Naive B cell (primary cell): ENCODE data around the gene CETN2. TPM values are rescaled to one million over a fixed set of nuclear protein-coding genes. Genes with fewer than 3 reads are reported as not detected.

ENCODE experiments used
- ATAC-seq, 2 donors: fragments of 150-1000 bp; cut with Tn5 transposase; 2 replicates each; pipeline ENCODE4 v1.10.0; 2021; ENCODE audit warnings: low read depth in 2 of 2, mild to moderate bottlenecking in 2 of 2, moderate library complexity in 2 of 2
- DNase-seq: peaks from one replicate; pipeline ENCODE4 v3.0.0; 2022
- H3K27ac Mint-ChIP-seq, 6 donors: one replicate each; pipeline ENCODE4 v1.8.0; 2020 to 2022; ENCODE audit warnings: mild to moderate bottlenecking in 6 of 6, mixed read lengths in 6 of 6, moderate library complexity in 5 of 6, inconsistent platforms in 2 of 6
- H3K27me3 Mint-ChIP-seq, 3 donors: one replicate each; pipeline ENCODE4 v1.8.0; 2021 to 2022; ENCODE audit warnings: mixed read lengths in 3 of 3, mild to moderate bottlenecking in 1 of 3
- H3K36me3 Mint-ChIP-seq, 2 donors: one replicate each; pipeline ENCODE4 v1.8.0; 2020 to 2022; ENCODE audit warnings: mixed read lengths in 2 of 2, inconsistent platforms in 1 of 2, mild to moderate bottlenecking in 1 of 2
- H3K4me1 Mint-ChIP-seq, 3 donors: one replicate each; pipeline ENCODE4 v1.8.0; 2020 to 2022; ENCODE audit warnings: mixed read lengths in 3 of 3, inconsistent platforms in 1 of 3, mild to moderate bottlenecking in 1 of 3, moderate library complexity in 1 of 3
- H3K4me3 Mint-ChIP-seq, 8 donors: one replicate each; pipeline ENCODE4 v1.8.0; 2020 to 2022; ENCODE audit warnings: mild to moderate bottlenecking in 8 of 8, mixed read lengths in 8 of 8, moderate library complexity in 8 of 8, inconsistent platforms in 2 of 8
- H3K9me3 Mint-ChIP-seq, 7 donors: one replicate each; pipeline ENCODE4 v1.8.0; 2020 to 2022; ENCODE audit warnings: mixed read lengths in 7 of 7, mild to moderate bottlenecking in 5 of 7, inconsistent platforms in 2 of 7, moderate library complexity in 1 of 7
- polyA plus RNA-seq, 6 donors: library from polyadenylated mRNA; unstranded; fragments of 300-500 nt; fragmentation: Illumina TruSeq; gene quantifications; one replicate each; pipeline ENCODE4 v1.2.3, GENCODE V29; 2021; ENCODE audit warnings: low read depth in 6 of 6

The CETN2 gene
- polyA plus RNA-seq = 10 to 100 TPM; 21.4 to 34.3 (median 26.9) TPM

GRCh38 chrX:152830312-152831305 lies at the start of gene CETN2, which contains the start of gene NSDHL:
Gene CETN2 (minus strand): TSS chrX:152830757. CDS start chrX:152830710, 47 bp downstream.
Gene NSDHL (plus strand): TSS chrX:152831063. CDS start chrX:152846325, 15,262 bp downstream.
- Mint-ChIP-seq H3K27ac (peak within 1 kb of the TSS; percentile 92 to 100 (median 98)), H3K36me3 (no peaks in the 10 kb centered on the region), H3K27me3 (no peaks in the 10 kb centered on the region), H3K4me3 (peak within 1 kb of the TSS; percentile 87 to 98 (median 96)), H3K4me1 (peaks cover 22 to 28% (median 24%) of the 10 kb centered on the region in 3 donors), H3K9me3 (peaks cover 0 to 6% (median 0%) of the 10 kb centered on the region in 7 donors)
- peak; percentile 93 to 94 for ATAC-seq
- DNase-seq = peak; percentile 94

- ATAC-seq (no peak), DNase-seq (no peak)
- Mint-ChIP-seq H3K27me3 (peaks cover 0 to 4% (median under 1%) of the 10 kb centered on the region in 3 donors), H3K36me3 (no peaks in the 10 kb centered on the region), H3K27ac (peak overlapping the region in 1 of 6 donors; percentile 56), H3K4me3 (no peak overlapping the region), H3K9me3 (peaks cover 0 to 4% (median 0%) of the 10 kb centered on the region in 7 donors), H3K4me1 (no peaks in the 10 kb centered on the region)
Observed at GRCh38 chrX:152878976-152879755, 48.6 kb upstream of the CETN2 start.

DNA sequence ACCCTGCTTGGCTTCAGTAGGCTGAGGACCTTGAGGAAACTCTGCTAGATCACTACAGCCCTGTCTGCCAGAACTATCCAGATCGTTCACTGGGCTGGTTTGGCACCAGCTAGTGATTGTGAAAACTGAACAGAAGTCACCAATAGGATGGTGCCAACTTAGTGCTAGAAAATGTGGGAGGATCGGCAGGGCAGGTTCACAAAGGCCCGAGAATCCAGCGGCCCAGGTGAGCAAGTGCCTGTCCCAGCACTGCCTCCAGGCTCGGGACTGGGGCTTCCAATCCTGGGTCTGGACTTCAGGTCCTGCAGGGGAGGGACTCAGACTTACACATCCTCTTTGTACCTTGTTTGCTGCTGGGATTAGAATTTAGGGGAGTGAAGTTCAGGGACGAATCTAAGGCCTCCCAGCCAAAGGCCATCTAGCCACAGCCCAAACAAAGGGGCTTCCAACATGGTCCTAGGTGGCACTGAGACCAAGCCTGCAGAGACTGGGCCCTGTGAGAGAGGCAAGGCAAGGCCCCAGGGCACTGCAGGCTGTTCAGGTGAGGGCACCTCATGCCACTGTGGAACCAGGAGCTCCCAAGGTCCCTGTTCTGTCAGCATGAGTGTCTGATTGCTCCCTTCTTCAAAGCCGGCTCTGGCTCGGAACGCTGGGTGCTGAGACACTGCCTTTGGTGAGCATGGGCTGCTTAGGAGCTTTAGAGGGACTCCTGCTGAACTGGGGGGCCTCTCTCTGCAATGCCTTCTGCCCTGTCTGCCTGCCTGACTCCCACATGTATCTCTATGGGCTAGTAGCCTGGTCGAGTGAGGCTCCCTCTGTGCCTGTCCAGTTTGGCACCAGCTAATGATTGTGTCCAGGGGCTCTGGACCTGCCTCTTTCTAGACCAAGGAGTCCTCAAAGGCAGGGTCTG lies 46.6 kb upstream of the CETN2 start:
- H3K27ac Mint-ChIP-seq = peak overlapping the region in 1 of 6 donors; percentile 47
- ATAC-seq (no peak), DNase-seq (no peak)
- H3K36me3 Mint-ChIP-seq = no peaks in the 10 kb centered on the region
- peaks cover 6 to 9% (median 8%) of the 10 kb centered on the region in 3 donors for H3K4me1 Mint-ChIP-seq
- peaks cover 0 to 6% (median 0%) of the 10 kb centered on the region in 7 donors for H3K9me3 Mint-ChIP-seq
- H3K4me3 Mint-ChIP-seq = no peak overlapping the region
- no peaks in the 10 kb centered on the region for H3K27me3 Mint-ChIP-seq

DNA sequence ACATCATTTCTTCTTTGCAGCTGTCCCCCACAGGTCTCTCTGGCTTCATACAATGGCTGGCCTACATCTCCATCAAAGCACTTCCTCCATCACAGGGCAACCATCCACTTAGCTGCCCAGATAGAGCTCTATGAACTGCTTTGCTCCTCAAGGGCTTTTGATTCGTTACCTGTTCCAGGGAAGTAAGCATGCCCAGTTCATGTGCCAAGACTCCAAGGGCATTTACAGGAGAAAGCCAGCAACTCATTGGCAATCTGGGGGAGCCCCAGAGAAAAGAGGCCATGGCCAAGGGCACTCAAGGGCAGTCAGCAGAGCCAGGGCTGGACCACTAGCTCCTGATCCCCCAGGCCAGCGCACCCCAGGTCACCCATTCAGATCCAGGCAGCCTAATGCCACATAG lies 42.8 kb upstream of the CETN2 start:
- H3K27me3 Mint-ChIP-seq = no peaks in the 10 kb centered on the region
- peaks cover 13 to 20% (median 17%) of the 10 kb centered on the region in 3 donors for H3K4me1 Mint-ChIP-seq
- peak overlapping the region in 2 of 8 donors; percentile 1 to 49 for H3K4me3 Mint-ChIP-seq
- peaks cover 0 to 10% of the 10 kb centered on the region in 2 donors for H3K36me3 Mint-ChIP-seq
- no peak for ATAC-seq
- H3K9me3 Mint-ChIP-seq = peaks cover 0 to 13% (median 0%) of the 10 kb centered on the region in 7 donors
- DNase-seq = no peak
- H3K27ac Mint-ChIP-seq = peak overlapping the region in 2 of 6 donors; percentile 56 to 77

GRCh38 chrX:152872522-152872921 lies 42.0 kb upstream of the CETN2 start:
- H3K4me1 Mint-ChIP-seq = peaks cover 13 to 20% (median 17%) of the 10 kb centered on the region in 3 donors
- peaks cover 0 to 13% (median 0%) of the 10 kb centered on the region in 7 donors for H3K9me3 Mint-ChIP-seq
- no peak overlapping the region for H3K27ac Mint-ChIP-seq
- H3K27me3 Mint-ChIP-seq = no peaks in the 10 kb centered on the region
- H3K36me3 Mint-ChIP-seq = peaks cover 0 to 10% of the 10 kb centered on the region in 2 donors
- no peak for DNase-seq
- H3K4me3 Mint-ChIP-seq = no peak overlapping the region
- ATAC-seq = no peak

DNA sequence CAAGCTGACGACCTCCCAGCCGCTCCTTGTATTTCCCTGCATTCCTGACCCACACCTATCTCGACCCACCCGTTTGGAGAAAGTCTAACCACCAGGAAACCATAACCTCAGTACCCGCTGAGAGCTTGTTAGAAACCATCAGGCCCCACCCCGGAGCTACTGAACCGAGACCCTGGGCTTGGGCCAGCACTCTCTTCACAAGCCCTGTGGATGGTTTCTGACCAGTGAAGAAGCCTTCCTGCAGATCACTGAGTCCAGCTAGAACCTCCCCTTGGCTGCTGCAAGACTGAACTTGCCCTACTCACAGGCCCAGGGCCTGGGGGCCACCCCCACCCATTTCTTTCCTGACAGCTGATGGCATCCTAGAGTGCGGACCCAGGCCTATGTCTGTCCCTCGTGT lies 40.7 kb upstream of the CETN2 start:
- Mint-ChIP-seq H3K27me3 (no peaks in the 10 kb centered on the region), H3K4me1 (peaks cover 13 to 20% (median 17%) of the 10 kb centered on the region in 3 donors), H3K27ac (peak overlapping the region in 2 of 6 donors; percentile 62 to 72)

DNA sequence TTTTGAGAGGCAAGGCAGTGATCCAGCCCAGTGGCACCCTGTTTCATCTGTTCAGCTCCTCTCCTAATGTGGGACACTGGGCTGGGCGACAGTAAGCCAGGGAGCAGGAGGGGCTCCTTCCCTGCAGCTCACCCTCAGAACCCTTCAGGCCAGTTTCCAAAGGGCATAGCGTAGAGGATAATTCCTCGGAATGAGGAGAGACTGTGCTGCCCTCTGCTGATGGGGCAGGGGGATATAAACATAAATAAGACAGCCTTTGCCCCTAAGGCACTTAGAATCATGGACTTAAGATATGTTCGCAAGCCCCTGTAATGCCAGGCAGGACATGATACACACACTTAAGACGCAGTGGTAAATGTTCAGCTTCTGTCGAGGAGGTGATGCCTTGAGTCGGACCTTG lies 39.4 kb upstream of the CETN2 start:
- ATAC-seq (no peak), DNase-seq (no peak)
- H3K27ac Mint-ChIP-seq = peak overlapping the region in 1 of 6 donors; percentile 95
- H3K36me3 Mint-ChIP-seq = peaks cover 0 to 18% of the 10 kb centered on the region in 2 donors
- H3K4me3 Mint-ChIP-seq = no peak overlapping the region
- H3K27me3 Mint-ChIP-seq = no peaks in the 10 kb centered on the region
- peaks cover 0 to 13% (median 0%) of the 10 kb centered on the region in 7 donors for H3K9me3 Mint-ChIP-seq
- peaks cover 13 to 20% (median 17%) of the 10 kb centered on the region in 3 donors for H3K4me1 Mint-ChIP-seq

More for the DNA sequence above, 40.7 kb upstream of the CETN2 start:
- Mint-ChIP-seq H3K36me3 (peaks cover 0 to 18% of the 10 kb centered on the region in 2 donors), H3K9me3 (peaks cover 0 to 13% (median 0%) of the 10 kb centered on the region in 7 donors), H3K4me3 (no peak overlapping the region)
- ATAC-seq (no peak), DNase-seq (no peak)

DNA sequence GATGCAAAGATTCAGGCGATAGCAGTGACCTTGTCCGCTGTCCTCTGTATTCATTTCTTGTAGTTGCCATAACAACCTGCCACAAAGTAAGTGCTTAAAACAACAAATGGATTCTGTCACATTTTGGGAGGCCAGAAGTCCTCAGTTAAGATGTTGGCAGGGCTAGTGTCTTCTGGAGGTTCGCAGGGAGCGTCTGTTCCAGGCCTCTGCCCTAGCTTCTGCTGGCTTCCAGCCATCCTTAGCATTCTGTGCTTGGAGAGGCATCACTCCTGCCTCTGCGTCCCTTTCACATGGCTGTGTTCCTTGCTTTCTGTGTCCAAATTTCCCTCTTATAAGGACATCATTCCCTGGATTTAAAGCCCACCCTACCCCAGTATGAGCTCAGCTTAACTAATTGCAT lies 35.8 kb upstream of the CETN2 start:
- ATAC-seq (no peak), DNase-seq (no peak)
- Mint-ChIP-seq H3K27ac (peak overlapping the region in 1 of 6 donors; percentile 54), H3K9me3 (peaks cover 0 to 2% (median 0%) of the 10 kb centered on the region in 7 donors), H3K4me1 (peaks cover 0 to 3% (median under 1%) of the 10 kb centered on the region in 3 donors), H3K36me3 (peaks cover 0 to 11% of the 10 kb centered on the region in 2 donors), H3K27me3 (no peaks in the 10 kb centered on the region), H3K4me3 (no peak overlapping the region)

- Mint-ChIP-seq H3K4me3 (no peak overlapping the region), H3K9me3 (peaks cover 0 to 2% (median 0%) of the 10 kb centered on the region in 7 donors), H3K27ac (no peak overlapping the region), H3K36me3 (peaks cover 0 to 8% of the 10 kb centered on the region in 2 donors), H3K27me3 (no peaks in the 10 kb centered on the region), H3K4me1 (no peaks in the 10 kb centered on the region)
- DNase-seq (no peak), ATAC-seq (no peak)
Observed at GRCh38 chrX:152865232-152865920, 34.8 kb upstream of the CETN2 start.

GRCh38 chrX:152861826-152862225 lies 31.3 kb upstream of the CETN2 start:
- ATAC-seq = no peak
- no peaks in the 10 kb centered on the region for H3K9me3 Mint-ChIP-seq
- H3K27me3 Mint-ChIP-seq = no peaks in the 10 kb centered on the region
- peaks cover 0 to 3% of the 10 kb centered on the region in 2 donors for H3K36me3 Mint-ChIP-seq
- no peak overlapping the region for H3K4me3 Mint-ChIP-seq
- H3K4me1 Mint-ChIP-seq = no peaks in the 10 kb centered on the region
- no peak for DNase-seq
- no peak overlapping the region for H3K27ac Mint-ChIP-seq

DNA sequence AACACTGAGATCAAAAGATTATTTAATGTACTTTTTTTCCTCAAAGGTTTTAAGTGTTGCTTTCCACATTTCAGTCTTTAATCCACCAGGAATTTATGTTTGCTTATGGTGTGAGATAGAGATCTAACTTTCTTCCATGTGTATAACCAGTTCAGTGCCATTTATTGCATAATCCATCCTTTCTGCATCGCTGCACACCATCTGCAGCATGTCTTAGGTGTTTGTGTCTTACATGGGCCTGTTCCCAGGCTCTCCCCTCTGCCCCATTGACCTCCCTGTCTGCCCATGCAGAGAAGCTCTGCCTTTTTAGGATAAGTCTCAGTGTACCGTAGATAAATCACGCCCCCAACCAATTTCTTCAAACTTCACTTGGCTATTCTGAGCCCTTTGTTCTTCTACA lies 30.6 kb upstream of the CETN2 start:
- ATAC-seq = no peak
- H3K27me3 Mint-ChIP-seq = no peaks in the 10 kb centered on the region
- no peaks in the 10 kb centered on the region for H3K4me1 Mint-ChIP-seq
- no peak for DNase-seq
- H3K9me3 Mint-ChIP-seq = no peaks in the 10 kb centered on the region
- H3K36me3 Mint-ChIP-seq = no peaks in the 10 kb centered on the region
- H3K4me3 Mint-ChIP-seq = no peak overlapping the region
- H3K27ac Mint-ChIP-seq = no peak overlapping the region

- no peaks in the 10 kb centered on the region for H3K27me3 Mint-ChIP-seq
- H3K27ac Mint-ChIP-seq = peak overlapping the region in 1 of 6 donors; percentile 14
- no peak for ATAC-seq
- no peaks in the 10 kb centered on the region for H3K4me1 Mint-ChIP-seq
- peaks cover 0 to 7% (median 0%) of the 10 kb centered on the region in 7 donors for H3K9me3 Mint-ChIP-seq
- no peak for DNase-seq
- peaks cover 10 to 32% of the 10 kb centered on the region in 2 donors for H3K36me3 Mint-ChIP-seq
- H3K4me3 Mint-ChIP-seq = no peak overlapping the region
Observed at GRCh38 chrX:152853986-152854385, 23.4 kb upstream of the CETN2 start.
